GDM1 (cell line): ENCODE data around the gene THOC6.

Experiments
- DNase-seq: peaks from one replicate; lab custom pipeline; 2025; lab: John Stamatoyannopoulos, UW

Gene THOC6

GRCh38 chr16:3015865-3016521 lies 7.8 kb upstream of the THOC6 start:
- no peak for DNase-seq

- DNase-seq, result no peak
Measured at GRCh38 chr16:3017344-3017743, 6.5 kb upstream of the THOC6 start.

GRCh38 chr16:3017794-3018506 lies 5.9 kb upstream of the THOC6 start, which contains the start of gene CLDN6:
Gene CLDN6 (minus strand): TSS chr16:3018183. CDS start chr16:3016021, 2,162 bp downstream.
- no peak for DNase-seq

- DNase-seq, result no peak
Measured at GRCh38 chr16:3019594-3020246, 4.1 kb upstream of the THOC6 start.

GRCh38 chr16:3020247-3020603 lies 3.6 kb upstream of the THOC6 start, which contains the start of gene TNFRSF12A:
Gene TNFRSF12A (plus strand): TSS chr16:3020368. CDS start chr16:3020398, 30 bp downstream.
- peak; percentile 76 for DNase-seq

GRCh38 chr16:3020604-3021448 lies 3.0 kb upstream of the THOC6 start:
- no peak for DNase-seq

- DNase-seq, result peak; percentile 53
Measured at GRCh38 chr16:3021449-3022207, 2.2 kb upstream of the THOC6 start.

- DNase-seq, result no peak
Measured at GRCh38 chr16:3022208-3022683, 1.6 kb upstream of the THOC6 start.

GRCh38 chr16:3022684-3023414 lies 986 bp upstream of the THOC6 start:
- peak; percentile 14 for DNase-seq

- no peak for DNase-seq
Measured at GRCh38 chr16:3023415-3023668, 493 bp upstream of the THOC6 start.

- DNase-seq, result no peak
Measured at GRCh38 chr16:3025032-3026002, 1.5 kb downstream of the THOC6 start.

- no peak for DNase-seq
Measured at GRCh38 chr16:3026003-3026378, 2.2 kb downstream of the THOC6 start.

GRCh38 chr16:3026609-3027488 lies 3.0 kb downstream of the THOC6 start:
- DNase-seq, result no peak

GRCh38 chr16:3027489-3027795 lies 3.6 kb downstream of the THOC6 start:
- DNase-seq, result no peak

- peak; percentile 81 for DNase-seq
Measured at GRCh38 chr16:3027983-3028715, 4.3 kb downstream of the THOC6 start.

GRCh38 chr16:3028716-3029319 lies 5.0 kb downstream of the THOC6 start:
- DNase-seq, result no peak

- no peak for DNase-seq
Measured at GRCh38 chr16:3029491-3030221, 5.8 kb downstream of the THOC6 start.
